ENCODE results near the gene PPAN.

The PPAN gene

GRCh38 chr19:10091370-10091687 lies 14.8 kb upstream of the PPAN start:
- no peak overlapping the region for H3K4me2 ChIP-seq (ENCODE audit: low read length)
- TF ChIP-seq EZH2 (IDR thresholded peaks at IDR 0.05; ENCODE audit: borderline replicate concordance, low read length) (no peak), CTCF (IDR thresholded peaks at IDR 0.05; ENCODE audit: low read length) (no peak)
- no peak overlapping the region for H3K4me3 ChIP-seq (ENCODE audit: low read depth, low read length, poor library complexity, severe bottlenecking)

DNA sequence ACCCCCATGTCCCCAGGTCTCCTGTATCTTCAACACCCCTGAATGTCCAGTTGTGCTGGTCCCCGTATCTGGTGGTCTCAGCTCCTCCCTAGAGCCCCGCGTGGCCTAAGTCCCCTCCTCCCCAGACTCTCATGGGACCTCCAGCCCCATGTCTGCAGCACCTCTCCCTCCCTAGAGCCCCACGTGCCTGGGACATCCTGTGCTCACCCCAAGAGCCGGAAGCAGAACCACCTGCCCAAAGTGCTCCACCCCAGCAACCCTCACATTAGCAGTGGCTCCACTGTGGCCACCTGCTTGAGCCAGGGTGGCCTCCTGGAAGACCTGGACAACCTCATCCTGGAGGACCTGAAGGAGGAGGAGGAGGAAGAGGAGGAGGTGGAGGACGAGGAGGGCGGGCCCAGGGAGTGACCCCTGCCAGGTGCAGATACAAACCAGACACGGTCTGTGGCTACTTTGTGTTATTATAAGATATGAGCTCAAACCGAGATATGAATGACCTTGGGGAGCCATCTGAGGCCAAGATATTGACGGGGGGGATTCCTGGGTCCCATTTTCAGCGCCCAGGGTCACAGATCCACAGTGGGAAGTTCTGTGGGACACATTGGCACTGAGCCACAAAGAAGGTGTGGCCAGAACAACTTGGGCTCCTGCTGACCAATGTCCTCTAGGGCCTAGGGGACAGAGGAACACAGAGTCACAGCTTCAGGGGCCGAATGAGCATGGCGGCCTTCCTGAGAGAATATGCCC lies 14.1 kb upstream of the PPAN start:
- Histone ChIP-seq H3K79me2 (ENCODE audit: insufficient read depth, low read length) (no peaks in the 10 kb centered on the region), H3K36me3 (ENCODE audit: insufficient read depth, low read length) (peaks cover 45% of the 10 kb centered on the region), H3K4me1 (ENCODE audit: insufficient read depth, low read length, severe bottlenecking) (peaks cover 21% of the 10 kb centered on the region), H3K9me2 (ENCODE audit: low read depth, low read length) (no peaks in the 10 kb centered on the region), H3K4me3 (ENCODE audit: low read depth, low read length, poor library complexity, severe bottlenecking) (no peak overlapping the region), H3K9ac (ENCODE audit: low read length) (no peak overlapping the region), H3K27me3 (ENCODE audit: insufficient read depth, low read length) (no peaks in the 10 kb centered on the region), H3K9me3 (ENCODE audit: low read length) (no peaks in the 10 kb centered on the region), H2AFZ (ENCODE audit: low read length) (no peak overlapping the region), H3K27ac (ENCODE audit: low read depth, low read length, poor library complexity, severe bottlenecking) (peak overlapping the region; percentile 33), H3F3A (ENCODE audit: insufficient read depth, low read length) (no peaks in the 10 kb centered on the region; the same call in 1 of the 2 replicates), H4K20me1 (ENCODE audit: insufficient read depth, low read length) (no peaks in the 10 kb centered on the region), H3K4me2 (ENCODE audit: low read length) (no peak overlapping the region)
- TF ChIP-seq CTCF (IDR thresholded peaks at IDR 0.05; ENCODE audit: low read length) (no peak), EZH2 (IDR thresholded peaks at IDR 0.05; ENCODE audit: borderline replicate concordance, low read length) (no peak)

More at GRCh38 chr19:10091370-10091687, 14.8 kb upstream of the PPAN start:
- Histone ChIP-seq H3K9me2 (ENCODE audit: low read depth, low read length) (no peaks in the 10 kb centered on the region), H3K4me1 (ENCODE audit: insufficient read depth, low read length, severe bottlenecking) (peaks cover 18% of the 10 kb centered on the region), H3K27me3 (ENCODE audit: insufficient read depth, low read length) (no peaks in the 10 kb centered on the region), H3F3A (ENCODE audit: insufficient read depth, low read length) (no peaks in the 10 kb centered on the region; the same call in 1 of the 2 replicates), H2AFZ (ENCODE audit: low read length) (no peak overlapping the region), H3K9me3 (ENCODE audit: low read length) (no peaks in the 10 kb centered on the region), H4K20me1 (ENCODE audit: insufficient read depth, low read length) (no peaks in the 10 kb centered on the region), H3K27ac (ENCODE audit: low read depth, low read length, poor library complexity, severe bottlenecking) (no peak overlapping the region), H3K79me2 (ENCODE audit: insufficient read depth, low read length) (no peaks in the 10 kb centered on the region), H3K36me3 (ENCODE audit: insufficient read depth, low read length) (peaks cover 45% of the 10 kb centered on the region), H3K9ac (ENCODE audit: low read length) (no peak overlapping the region)

- H3K4me2 ChIP-seq (ENCODE audit: low read length), result no peak overlapping the region
- H3F3A ChIP-seq (ENCODE audit: insufficient read depth, low read length), result no peaks in the 10 kb centered on the region; the same call in 1 of the 2 replicates
- no peak overlapping the region for H3K4me3 ChIP-seq (ENCODE audit: low read depth, low read length, poor library complexity, severe bottlenecking)
- H3K9me2 ChIP-seq (ENCODE audit: low read depth, low read length), result no peaks in the 10 kb centered on the region
- peaks cover 19% of the 10 kb centered on the region for H3K4me1 ChIP-seq (ENCODE audit: insufficient read depth, low read length, severe bottlenecking)
- no peak overlapping the region for H2AFZ ChIP-seq (ENCODE audit: low read length)
- H3K79me2 ChIP-seq (ENCODE audit: insufficient read depth, low read length), result no peaks in the 10 kb centered on the region
- no peak for TF ChIP-seq EZH2 (IDR thresholded peaks at IDR 0.05; ENCODE audit: borderline replicate concordance, low read length)
- no peak for TF ChIP-seq CTCF (IDR thresholded peaks at IDR 0.05; ENCODE audit: low read length)
- no peaks in the 10 kb centered on the region for H3K9me3 ChIP-seq (ENCODE audit: low read length)
- peaks cover 45% of the 10 kb centered on the region for H3K36me3 ChIP-seq (ENCODE audit: insufficient read depth, low read length)
- H3K9ac ChIP-seq (ENCODE audit: low read length), result no peak overlapping the region
- no peaks in the 10 kb centered on the region for H4K20me1 ChIP-seq (ENCODE audit: insufficient read depth, low read length)
- H3K27me3 ChIP-seq (ENCODE audit: insufficient read depth, low read length), result no peaks in the 10 kb centered on the region
- no peak overlapping the region for H3K27ac ChIP-seq (ENCODE audit: low read depth, low read length, poor library complexity, severe bottlenecking)
Observed at GRCh38 chr19:10092648-10093294, 13.4 kb upstream of the PPAN start.

All from OCI-LY1 (cell line).